Nephron (organoid): ENCODE data around the gene ATP8A2.

ENCODE experiments used
- H3K27ac Mint-ChIP-seq, 3 experiments: 2 replicates each; pipeline ENCODE4 v1.8.0; 2020; ENCODE audit warnings: mixed read lengths in 3 of 3, mild to moderate bottlenecking in 2 of 3, moderate library complexity in 1 of 3
- H3K27me3 Mint-ChIP-seq: 2 replicates; pipeline ENCODE4 v1.8.0; 2021; ENCODE audit warnings: low read depth, mild to moderate bottlenecking, moderate library complexity, mixed read lengths
- H3K36me3 Mint-ChIP-seq: 2 replicates; pipeline ENCODE4 v1.8.0; 2020; ENCODE audit warnings: low read depth, mixed read lengths
- H3K4me1 Mint-ChIP-seq: 2 replicates; pipeline ENCODE4 v1.8.0; 2020; ENCODE audit warnings: mixed read lengths
- H3K4me3 Mint-ChIP-seq, 3 experiments: 2 replicates each; pipeline ENCODE4 v1.8.0; 2020; ENCODE audit warnings: mild to moderate bottlenecking in 3 of 3, mixed read lengths in 3 of 3, moderate library complexity in 2 of 3
- H3K9me3 Mint-ChIP-seq: 2 replicates; pipeline ENCODE4 v1.8.0; 2020; ENCODE audit warnings: mixed read lengths
- TF ChIP-seq, protein P1 (sequence below), 3 experiments: fragments of 200-600 bp; sonication (generic); IDR thresholded peaks; one replicate each; pipeline ENCODE4 v1.5.0; 2021; ENCODE audit warnings: antibody characterized with exemption in 3 of 3; ENCODE audit not compliant: unreplicated experiment in 3 of 3

Gene ATP8A2

DNA sequence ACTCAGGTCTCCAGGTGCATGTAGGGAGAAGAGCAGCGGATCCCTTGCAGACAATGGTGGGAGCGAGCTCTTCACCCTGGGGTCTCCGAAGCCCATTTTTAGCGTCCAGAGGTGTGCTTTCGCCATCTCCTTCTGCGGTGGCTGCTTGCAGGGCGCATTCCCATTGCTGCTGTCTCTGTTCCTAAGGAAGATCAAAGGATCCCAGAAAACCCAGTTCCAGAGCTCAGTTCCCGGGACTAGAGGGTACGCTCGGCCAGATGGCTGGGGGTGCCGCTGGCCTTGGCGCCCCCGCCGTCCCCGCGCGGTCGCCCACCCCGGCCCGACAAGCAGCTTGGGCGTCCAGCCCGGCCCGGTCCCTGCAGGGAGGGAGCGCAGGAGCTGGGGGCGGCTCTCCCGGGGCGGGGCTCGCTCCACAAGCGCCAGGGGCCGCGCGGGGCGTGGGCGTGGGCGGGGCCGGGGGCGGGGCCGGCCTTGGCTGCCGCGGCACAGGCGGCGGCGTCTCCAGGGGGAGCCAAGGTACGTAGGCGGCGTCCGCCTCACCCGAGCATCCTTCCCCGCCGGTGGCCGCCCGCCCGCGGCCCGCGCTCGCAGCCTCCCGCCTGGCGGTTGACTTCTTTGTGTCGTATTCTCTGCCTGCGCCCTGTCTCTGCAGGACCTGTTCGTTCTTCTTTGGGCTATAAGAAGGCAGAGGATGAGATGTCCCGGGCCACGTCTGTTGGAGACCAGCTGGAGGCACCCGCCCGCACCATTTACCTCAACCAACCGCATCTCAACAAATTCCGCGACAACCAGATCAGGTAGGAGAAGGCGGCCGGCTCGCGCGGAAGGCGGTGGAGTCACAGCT, 96.8 kb downstream of the ATP8A2 start:
- H3K4me1 Mint-ChIP-seq, result peaks cover 8% of the 10 kb centered on the region
- TF ChIP-seq, protein P1, sequence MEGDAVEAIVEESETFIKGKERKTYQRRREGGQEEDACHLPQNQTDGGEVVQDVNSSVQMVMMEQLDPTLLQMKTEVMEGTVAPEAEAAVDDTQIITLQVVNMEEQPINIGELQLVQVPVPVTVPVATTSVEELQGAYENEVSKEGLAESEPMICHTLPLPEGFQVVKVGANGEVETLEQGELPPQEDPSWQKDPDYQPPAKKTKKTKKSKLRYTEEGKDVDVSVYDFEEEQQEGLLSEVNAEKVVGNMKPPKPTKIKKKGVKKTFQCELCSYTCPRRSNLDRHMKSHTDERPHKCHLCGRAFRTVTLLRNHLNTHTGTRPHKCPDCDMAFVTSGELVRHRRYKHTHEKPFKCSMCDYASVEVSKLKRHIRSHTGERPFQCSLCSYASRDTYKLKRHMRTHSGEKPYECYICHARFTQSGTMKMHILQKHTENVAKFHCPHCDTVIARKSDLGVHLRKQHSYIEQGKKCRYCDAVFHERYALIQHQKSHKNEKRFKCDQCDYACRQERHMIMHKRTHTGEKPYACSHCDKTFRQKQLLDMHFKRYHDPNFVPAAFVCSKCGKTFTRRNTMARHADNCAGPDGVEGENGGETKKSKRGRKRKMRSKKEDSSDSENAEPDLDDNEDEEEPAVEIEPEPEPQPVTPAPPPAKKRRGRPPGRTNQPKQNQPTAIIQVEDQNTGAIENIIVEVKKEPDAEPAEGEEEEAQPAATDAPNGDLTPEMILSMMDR (IDR thresholded peaks at IDR 0.05; ENCODE audit: unreplicated experiment in 3 of 3), result peak in 1 of 3 experiments; percentile 13
- H3K9me3 Mint-ChIP-seq, result no peaks in the 10 kb centered on the region
- peak overlapping the region in 1 of 3 experiments; percentile 49 for H3K27ac Mint-ChIP-seq
- H3K36me3 Mint-ChIP-seq, result no peaks in the 10 kb centered on the region
- H3K4me3 Mint-ChIP-seq, result peak overlapping the region; percentile 85 to 89 (median 85)
- H3K27me3 Mint-ChIP-seq, result peaks cover 57% of the 10 kb centered on the region

DNA sequence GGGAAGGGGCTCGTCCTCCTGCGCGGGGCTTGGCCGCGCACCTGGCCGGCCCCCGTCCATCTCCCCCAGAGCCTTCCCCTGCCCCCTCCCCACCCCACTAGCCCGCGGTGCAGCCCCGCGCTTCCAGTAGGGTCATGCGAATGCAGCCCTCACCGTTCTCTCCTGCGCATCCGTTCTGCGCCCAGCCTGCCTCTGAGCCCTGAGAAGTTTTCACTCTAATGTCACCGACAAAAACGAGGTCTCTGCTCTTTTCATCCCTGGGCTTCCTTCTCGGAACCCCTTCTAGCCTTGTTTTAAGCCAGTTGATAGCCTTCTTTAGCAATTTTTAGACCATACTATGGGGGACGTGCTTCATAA, 97.4 kb downstream of the ATP8A2 start:
- H3K4me3 Mint-ChIP-seq, result peak overlapping the region; percentile 85 to 91 (median 89)
- H3K4me1 Mint-ChIP-seq, result peaks cover 8% of the 10 kb centered on the region
- H3K36me3 Mint-ChIP-seq, result no peaks in the 10 kb centered on the region
- H3K27me3 Mint-ChIP-seq, result peaks cover 54% of the 10 kb centered on the region
- TF ChIP-seq, protein P1 (IDR thresholded peaks at IDR 0.05; ENCODE audit: unreplicated experiment in 3 of 3), result no peak
- no peaks in the 10 kb centered on the region for H3K9me3 Mint-ChIP-seq
- peak overlapping the region in 1 of 3 experiments; percentile 32 for H3K27ac Mint-ChIP-seq

DNA sequence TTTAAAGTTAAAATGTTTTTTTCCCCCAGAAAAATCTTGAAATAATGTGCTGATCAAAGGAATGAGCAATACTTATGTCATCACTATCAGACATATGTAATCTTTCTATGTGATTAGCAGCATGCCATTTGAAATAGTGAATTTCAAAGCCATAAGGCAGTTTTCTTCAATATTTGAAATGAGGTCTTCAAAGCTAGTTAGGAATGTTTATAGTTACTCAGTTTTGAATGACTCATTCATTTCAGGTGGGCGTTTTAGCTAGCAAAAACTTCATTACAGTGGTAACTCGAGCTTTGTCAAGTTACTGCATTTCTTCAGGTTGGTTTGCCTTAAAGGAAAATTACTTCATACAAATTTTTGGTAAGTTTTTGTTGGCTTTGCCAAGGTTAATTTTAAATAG, 102.1 kb downstream of the ATP8A2 start:
- peaks cover 7% of the 10 kb centered on the region for H3K4me1 Mint-ChIP-seq
- H3K4me3 Mint-ChIP-seq, result no peak overlapping the region
- TF ChIP-seq, protein P1 (IDR thresholded peaks at IDR 0.05; ENCODE audit: unreplicated experiment in 3 of 3), result no peak
- H3K27me3 Mint-ChIP-seq, result peaks cover 27% of the 10 kb centered on the region
- no peak overlapping the region for H3K27ac Mint-ChIP-seq
- H3K36me3 Mint-ChIP-seq, result no peaks in the 10 kb centered on the region
- no peaks in the 10 kb centered on the region for H3K9me3 Mint-ChIP-seq

DNA sequence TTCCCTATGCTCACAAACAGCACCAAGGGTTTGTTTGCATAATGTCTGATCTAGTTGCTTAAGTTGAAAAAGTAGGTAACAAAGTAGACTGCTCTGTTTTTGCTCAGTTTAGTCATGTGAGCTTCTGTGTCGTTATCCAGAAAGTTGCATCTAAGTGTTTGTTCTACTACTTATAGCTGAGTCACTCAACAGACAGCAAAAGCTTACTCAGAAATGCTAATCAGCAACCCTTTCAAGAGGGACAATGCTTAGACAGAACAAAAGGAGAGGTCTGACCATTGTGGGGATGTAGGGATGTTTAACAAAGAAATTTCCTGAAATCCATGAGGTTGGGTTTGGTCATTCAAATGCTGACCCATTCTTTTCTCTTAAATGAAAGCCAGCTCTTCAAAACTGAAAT, 106.4 kb downstream of the ATP8A2 start:
- Mint-ChIP-seq H3K9me3 (peaks cover 19% of the 10 kb centered on the region), H3K4me1 (no peaks in the 10 kb centered on the region), H3K4me3 (no peak overlapping the region), H3K27ac (no peak overlapping the region), H3K36me3 (peaks cover 3% of the 10 kb centered on the region), H3K27me3 (peaks cover 7% of the 10 kb centered on the region)
- TF ChIP-seq, protein P1 (IDR thresholded peaks at IDR 0.05; ENCODE audit: unreplicated experiment in 3 of 3), result no peak

DNA sequence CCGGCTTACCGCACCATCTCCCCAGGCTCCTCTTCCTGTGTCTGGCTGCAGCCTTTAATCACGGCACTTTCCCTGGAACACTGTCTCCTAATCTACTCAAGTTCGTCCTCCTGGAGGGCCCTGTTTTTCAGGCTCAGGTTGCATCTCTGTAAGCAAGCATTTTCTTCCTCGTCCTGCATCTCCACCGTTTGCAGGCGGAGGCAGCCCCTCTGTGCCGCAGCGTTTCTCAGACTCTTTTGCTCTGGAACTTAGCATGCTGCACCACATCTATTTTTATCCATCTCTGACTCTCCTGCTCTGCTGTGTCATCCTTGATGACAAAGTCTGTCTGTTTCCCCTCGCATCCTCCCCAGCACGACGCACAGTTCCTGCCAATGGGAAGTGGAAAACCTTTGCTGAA, 117.5 kb downstream of the ATP8A2 start:
- TF ChIP-seq, protein P1 (IDR thresholded peaks at IDR 0.05; ENCODE audit: unreplicated experiment in 3 of 3), result no peak
- peak overlapping the region in 2 of 3 experiments; percentile 9 to 39 for H3K4me3 Mint-ChIP-seq
- H3K27me3 Mint-ChIP-seq, result peaks cover 10% of the 10 kb centered on the region
- H3K36me3 Mint-ChIP-seq, result no peaks in the 10 kb centered on the region
- peaks cover 7% of the 10 kb centered on the region for H3K4me1 Mint-ChIP-seq
- no peaks in the 10 kb centered on the region for H3K9me3 Mint-ChIP-seq
- peak overlapping the region; percentile 12 to 52 (median 41) for H3K27ac Mint-ChIP-seq

DNA sequence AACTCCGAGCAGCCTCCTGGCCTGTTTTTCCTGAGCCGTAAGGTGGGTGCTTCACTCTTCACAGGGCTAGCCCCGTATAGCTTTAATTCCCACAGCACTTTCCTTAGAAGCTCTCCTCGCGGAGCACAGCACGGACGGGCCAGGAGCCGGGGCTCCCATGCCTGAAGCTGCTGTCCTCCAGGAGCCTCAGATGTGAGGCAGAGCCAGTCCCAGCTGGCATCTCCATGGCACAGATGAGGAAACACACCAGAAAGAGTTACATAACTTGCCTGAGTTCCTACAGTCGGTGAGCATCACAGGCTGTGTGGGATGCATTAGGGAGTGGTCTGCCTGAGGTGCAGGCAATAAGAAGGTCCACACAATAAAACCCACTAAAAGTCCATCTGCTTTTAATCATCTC, 118.5 kb downstream of the ATP8A2 start:
- Mint-ChIP-seq H3K27me3 (peaks cover 15% of the 10 kb centered on the region), H3K9me3 (no peaks in the 10 kb centered on the region), H3K36me3 (no peaks in the 10 kb centered on the region), H3K4me1 (peaks cover 7% of the 10 kb centered on the region), H3K27ac (no peak overlapping the region), H3K4me3 (no peak overlapping the region)
- TF ChIP-seq, protein P1 (IDR thresholded peaks at IDR 0.05; ENCODE audit: unreplicated experiment in 3 of 3), result no peak
